RPMI7951 (cell line): ENCODE data around the gene MLST8. TPM values are rescaled to one million over a fixed set of nuclear protein-coding genes. Genes with fewer than 3 reads are reported as not detected.

Experiments used
- DNase-seq: peaks from one replicate; pipeline ENCODE4 v3.0.0-alpha.2; 2012; ENCODE audit warnings: low read depth
- total RNA-seq: library from RNA; depleted of rRNA; stranded (reverse); fragments of >200 nt; shearing (Covaris generic); gene quantifications from 2 replicates; pipeline ENCODE4 v1.2.3, GENCODE V29; 2014

The MLST8 gene
- total RNA-seq, 1 experiment from 2014 or later, result 23.4 TPM

GRCh38 chr16:2208308-2208707, 3.1 kb downstream of the MLST8 start:
- no peak for DNase-seq

DNA sequence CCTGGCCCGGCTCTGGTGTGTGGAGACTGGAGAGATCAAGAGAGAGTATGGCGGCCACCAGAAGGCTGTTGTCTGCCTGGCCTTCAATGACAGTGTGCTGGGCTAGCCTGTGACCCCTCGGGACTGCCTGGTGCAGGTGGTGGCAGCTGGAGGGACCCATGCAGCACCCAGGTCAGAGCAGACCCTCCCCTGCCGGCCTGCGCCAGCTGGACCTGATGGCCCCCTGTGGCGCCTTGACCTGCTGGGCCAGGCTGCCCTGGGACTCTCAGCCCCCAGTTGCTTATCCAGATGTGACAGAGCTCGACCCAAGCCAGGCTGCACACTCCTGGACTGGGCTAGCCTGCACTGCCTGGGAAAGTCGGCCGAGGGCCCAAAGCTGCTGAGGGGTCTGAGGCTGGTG, 3.5 kb downstream of the MLST8 start:
- no peak for DNase-seq

DNA sequence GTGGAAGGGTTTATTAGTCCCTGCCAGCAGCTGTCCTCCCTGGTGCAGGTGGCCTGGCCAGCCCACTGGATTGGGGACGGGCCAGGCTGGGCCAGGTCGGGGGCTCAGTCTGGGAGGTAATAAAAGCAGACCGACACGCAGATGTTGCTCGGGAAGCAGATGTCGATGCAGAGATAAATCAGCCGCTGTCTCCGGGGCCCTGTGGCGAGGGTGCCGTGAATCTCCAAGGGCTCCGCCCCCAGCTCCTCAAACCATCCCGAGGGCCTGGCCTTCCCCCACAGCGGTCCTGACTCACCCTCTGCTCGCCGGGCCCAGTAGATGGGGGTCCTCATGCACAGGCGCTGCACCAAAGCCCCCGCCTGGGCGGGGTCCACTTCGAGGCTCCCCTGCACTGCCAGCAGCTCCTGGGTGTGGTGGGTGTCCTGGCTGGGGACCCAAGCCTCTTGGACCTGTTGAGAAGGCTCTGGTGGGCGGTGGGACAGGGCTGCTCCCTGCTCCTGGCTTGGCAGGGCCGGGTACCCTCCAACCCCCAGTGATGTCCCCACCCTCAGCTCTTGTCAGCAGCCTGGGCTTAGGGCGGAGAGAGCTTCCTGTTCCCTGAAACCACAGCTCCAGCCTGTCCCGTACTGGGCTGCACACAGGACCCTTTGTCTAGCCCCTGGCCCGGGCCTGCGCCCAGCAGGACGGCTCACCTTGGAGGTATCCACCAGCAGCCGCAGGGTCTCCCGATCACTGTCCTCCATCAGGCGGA, 4.2 kb downstream of the MLST8 start:
- DNase-seq, result no peak

DNA sequence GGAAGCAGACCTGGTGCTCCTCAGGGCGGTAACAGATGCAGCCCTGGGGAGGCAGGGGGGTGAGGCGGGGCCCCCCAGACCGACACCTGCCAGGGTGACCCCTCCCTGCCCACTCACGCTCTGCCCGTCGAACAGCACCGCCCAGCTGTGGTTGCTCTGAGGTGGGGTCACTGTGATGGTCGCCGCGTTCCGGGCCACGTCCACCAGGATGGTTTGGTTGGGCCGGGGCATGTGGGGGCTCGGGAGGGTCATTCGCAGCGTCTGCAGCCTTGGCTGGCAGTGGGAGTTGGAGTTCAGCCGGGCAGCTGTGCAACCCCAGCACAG, 4.7 kb downstream of the MLST8 start:
- DNase-seq, result no peak

DNA sequence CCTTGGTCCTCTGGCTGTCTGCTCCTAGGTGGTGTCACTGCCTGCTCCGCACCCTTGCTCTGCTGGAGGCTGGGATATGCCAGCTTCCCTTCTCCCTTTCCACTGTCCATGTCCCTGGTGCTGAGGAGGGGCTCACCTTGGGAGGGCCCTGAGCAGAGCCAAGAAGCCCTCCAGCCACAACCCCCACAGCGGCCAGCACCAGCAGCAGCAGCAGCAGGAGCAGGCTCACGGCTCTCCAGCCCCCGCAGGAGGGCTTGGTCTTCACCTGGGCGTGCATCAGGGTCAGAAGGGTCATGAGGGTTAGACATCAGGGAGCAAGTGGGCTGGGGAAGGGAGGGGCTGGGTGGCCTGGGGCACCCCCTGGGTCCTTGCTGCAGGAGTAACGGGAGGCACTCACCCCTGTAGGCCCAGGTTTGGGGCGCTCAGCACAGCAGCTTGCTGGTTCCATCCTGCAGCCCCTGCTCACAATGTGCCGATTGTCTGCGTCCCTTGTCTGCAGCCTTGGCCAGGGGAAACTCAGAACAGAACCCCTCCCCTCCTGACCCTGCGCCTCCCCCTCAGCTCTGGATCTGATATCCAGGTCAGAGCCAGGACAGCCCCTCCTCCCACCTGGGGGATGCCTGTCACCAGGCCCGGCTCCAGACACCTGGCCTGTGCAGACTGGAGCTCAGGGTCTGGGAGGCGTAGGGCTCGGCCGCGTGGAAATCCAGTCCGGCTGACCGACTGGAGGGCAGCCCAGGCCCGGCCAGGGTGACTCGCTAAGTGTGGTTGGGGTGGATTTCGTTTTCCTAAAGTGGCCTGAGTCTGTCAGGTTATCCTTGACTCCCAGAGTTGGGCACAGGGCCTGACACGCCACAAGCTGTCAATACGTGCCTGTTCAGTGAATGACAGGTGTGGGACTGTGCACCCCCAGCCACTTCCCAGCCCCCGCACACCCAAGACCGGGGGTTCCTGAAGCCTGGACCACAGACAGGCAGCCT, 5.4 kb downstream of the MLST8 start, which contains the start of gene BRICD5:
BRICD5 (minus strand) TSS at position 478 of the 980 bp plus-strand sequence; CDS start at position 448, 30 bp downstream.
- no peak for DNase-seq

GRCh38 chr16:2211923-2212347, 6.7 kb downstream of the MLST8 start:
- DNase-seq, result no peak

GRCh38 chr16:2212362-2213324, 7.4 kb downstream of the MLST8 start:
- DNase-seq, result no peak

DNA sequence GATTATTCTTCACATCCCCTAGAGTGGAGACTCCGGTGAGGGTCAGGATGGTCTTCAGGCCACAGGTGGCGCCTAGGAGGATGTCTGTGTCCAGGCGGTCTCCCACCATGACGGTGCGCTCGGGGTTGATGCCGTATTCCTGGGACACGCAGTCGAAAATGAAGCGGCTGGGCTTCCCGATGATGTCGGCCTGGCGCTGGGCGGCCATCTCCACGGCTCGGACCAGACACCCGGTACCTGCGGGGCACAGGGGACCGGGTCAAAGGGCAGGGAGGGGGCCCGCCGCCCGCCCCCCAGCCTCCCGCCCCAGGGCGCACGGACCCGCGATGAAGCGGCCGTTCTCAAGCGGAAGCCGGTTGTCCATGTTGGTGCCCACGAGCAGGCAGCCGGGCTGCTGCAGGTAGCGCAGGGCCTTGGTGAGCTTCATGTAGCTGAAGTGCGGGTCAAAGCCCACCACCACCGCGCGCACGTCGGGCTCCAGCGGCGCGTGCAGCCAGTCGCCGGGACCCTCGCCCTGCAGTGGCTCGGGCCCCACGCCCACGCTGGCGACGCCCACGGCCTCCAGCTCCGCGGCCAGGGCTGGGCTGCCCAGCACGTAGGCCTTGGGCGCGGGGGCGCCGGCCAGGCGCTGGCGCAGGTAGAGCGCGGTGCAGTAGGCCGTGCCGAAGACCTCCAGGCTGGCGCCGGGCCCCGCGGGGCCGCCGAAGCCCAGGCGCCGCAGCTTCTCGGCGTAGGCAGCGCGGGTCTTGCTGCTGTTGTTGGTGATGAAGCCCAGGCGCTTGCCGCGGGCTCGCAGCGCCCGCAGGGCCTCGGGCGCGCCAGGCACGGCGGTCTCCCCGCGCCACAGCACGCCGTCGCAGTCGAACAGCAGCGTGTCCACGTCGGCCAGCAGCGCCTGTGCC, 8.8 kb downstream of the MLST8 start:
- DNase-seq, result no peak

- no peak for DNase-seq
Observed at GRCh38 chr16:2214719-2214968, 9.4 kb downstream of the MLST8 start, which contains the start of gene PGP. Gene PGP (minus strand): TSS chr16:2214840. CDS start chr16:2214777, 63 bp downstream.

GRCh38 chr16:2216330-2216729, 11.1 kb downstream of the MLST8 start:
- no peak for DNase-seq

GRCh38 chr16:2223221-2223941, 18.1 kb downstream of the MLST8 start, which contains the start of gene E4F1:
Gene E4F1 (plus strand): TSS chr16:2223591. CDS start chr16:2223614, 23 bp downstream.
- DNase-seq, result peak; percentile 99

DNA sequence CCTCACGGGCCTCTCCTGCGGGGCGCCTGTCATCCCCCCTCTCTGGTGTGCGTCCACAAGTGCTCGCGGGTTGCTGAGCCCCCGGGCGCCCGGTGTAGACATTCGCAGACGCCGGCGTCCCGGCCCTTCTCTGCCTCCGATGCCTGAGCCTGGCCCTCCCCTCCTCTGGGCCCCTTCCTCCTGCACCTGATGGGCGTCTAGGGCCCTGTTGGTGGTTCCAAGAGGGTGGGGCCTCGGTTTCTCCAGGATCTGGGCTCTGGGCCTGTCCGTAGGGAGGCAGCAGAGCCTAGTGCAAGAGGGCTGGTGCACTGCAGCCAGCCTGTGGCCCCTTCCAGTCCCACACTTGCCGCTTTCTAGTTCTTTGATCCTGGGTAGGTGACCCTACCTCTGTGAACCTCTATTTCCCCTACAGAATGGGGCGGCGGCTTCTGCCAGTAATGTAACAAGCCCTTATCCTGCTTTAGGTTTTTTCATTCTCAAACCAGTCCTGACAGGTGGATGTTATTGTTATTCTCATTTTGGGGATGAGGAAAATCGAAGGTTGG, 18.8 kb downstream of the MLST8 start:
- peak; percentile 57 for DNase-seq

DNA sequence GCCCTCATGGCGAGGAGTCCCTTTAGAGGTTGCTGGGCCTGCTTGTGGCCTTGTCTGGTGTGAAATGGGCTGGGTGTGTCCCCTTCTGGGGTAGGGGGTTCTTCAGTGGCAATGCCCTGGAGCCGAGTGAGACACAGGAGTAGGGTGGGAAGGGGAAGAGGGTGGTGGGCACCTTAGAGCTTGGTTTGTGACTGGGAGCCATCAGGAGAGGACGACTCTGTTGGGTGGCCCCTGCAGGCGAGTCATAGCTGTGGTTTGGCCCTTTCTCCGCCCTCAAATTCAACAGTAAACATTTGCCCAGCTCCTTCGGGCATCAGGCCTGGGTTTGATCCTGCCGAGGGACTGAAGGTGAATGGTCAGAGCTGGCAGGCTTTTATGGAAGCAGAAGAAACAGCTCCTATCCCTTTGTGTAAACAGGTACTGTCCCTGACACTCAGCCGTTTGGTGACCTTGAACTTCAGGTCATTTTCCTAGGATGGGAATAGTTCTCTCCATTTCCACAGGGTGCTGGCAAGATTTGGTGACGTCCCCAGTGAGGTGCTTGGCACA, 21.1 kb downstream of the MLST8 start:
- DNase-seq, result no peak

GRCh38 chr16:2226918-2227317, 21.7 kb downstream of the MLST8 start:
- DNase-seq, result no peak

DNA sequence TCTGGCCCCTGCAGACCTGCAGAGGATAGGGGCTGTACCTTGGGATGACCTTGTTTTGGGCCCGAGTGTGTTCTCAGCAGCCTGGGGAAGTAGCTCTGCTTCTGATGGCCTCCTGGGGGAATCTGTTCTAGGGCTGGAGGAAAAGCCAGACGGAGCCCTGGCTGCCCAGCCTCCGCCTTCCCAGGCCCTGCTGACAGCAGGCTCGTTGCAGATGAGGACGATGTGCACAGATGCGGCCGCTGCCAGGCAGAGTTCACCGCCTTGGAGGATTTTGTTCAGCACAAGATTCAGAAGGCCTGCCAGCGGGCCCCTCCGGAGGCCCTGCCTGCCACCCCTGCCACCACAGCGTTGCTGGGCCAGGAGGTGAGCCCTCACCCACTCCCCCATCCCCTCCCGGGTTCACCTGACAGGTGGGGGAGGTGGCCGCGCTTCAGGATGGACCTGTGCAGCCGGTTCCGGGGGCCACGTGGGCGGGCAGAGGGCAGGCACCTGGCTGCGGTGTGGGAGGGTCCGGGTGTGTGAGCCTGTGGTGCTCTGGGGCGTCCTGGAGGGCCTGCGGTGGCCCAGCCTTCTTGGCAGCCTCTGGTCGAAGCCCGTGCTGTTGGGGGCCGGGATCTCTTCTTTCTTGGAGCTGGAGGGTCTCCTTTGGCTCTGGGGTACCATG, 23.0 kb downstream of the MLST8 start:
- DNase-seq, result no peak

DNA sequence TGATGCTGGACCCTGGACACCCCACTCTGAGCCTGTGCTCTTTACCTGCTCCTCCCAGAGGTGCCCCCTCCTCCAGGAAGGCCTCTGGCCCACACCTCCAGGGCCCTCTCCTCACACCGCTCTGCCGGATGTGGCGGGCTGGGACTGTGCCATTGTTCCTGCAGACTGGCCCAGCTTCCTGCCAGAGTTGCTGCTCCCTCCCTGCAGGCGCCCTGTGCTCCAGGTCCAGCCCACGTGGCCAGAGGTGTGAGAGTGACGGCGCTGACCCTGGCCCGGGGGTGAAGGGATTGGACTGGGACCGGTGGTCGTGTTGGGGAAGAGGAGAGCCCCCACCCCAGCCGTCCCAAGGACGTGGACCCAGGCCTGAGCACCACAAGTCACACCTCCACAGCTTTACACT, 23.8 kb downstream of the MLST8 start:
- no peak for DNase-seq

- DNase-seq, result no peak
Observed at GRCh38 chr16:2229632-2230250, 24.5 kb downstream of the MLST8 start.

GRCh38 chr16:2230376-2230775, 25.1 kb downstream of the MLST8 start:
- no peak for DNase-seq
